Karpas-422 (cell line): Measurements from ENCODE around the gene CCNJL. TPM values are rescaled to one million over a fixed set of nuclear protein-coding genes. Genes with fewer than 3 reads are reported as not detected.
"Not testable (repeated sequence)": the region's sequence is repeated elsewhere in the genome, so short reads cannot be mapped to it uniquely, and the experiment has no call there.

Source experiments
- DNase-seq: peaks from one replicate; pipeline ENCODE4 v3.0.0-alpha.2; 2015
- H2AFZ ChIP-seq: fragments of 200-600 bp; sonication (generic); 2 replicates; pipeline ENCODE4 v1.6.1; 2014; ENCODE audit warnings: antibody characterized with exemption, low read length, mixed read lengths
- H3K27ac ChIP-seq: fragments of 200-600 bp; sonication (generic); 2 replicates; pipeline ENCODE4 v1.5.1; 2014; ENCODE audit warnings: mild to moderate bottlenecking, low read length, moderate library complexity
- H3K27me3 ChIP-seq: fragments of 200-600 bp; sonication (generic); 2 replicates; pipeline ENCODE4 v1.6.1; 2014; ENCODE audit warnings: low read length, mixed read lengths
- H3K36me3 ChIP-seq: fragments of 200-600 bp; sonication (generic); 2 replicates; pipeline ENCODE4 v1.6.1; 2014; ENCODE audit warnings: low read length, mixed read lengths; ENCODE audit not compliant: insufficient read depth
- H3K4me1 ChIP-seq: fragments of 200-600 bp; sonication (generic); 2 replicates; pipeline ENCODE4 v1.6.1; 2014; ENCODE audit warnings: mild to moderate bottlenecking, low read length, mixed read lengths
- H3K4me2 ChIP-seq: fragments of 200-600 bp; sonication (generic); 2 replicates; pipeline ENCODE4 v1.6.1; 2014; ENCODE audit warnings: low read length, low read depth, mild to moderate bottlenecking; ENCODE audit not compliant: poor library complexity, severe bottlenecking
- H3K4me3 ChIP-seq: fragments of 200-600 bp; sonication (generic); 2 replicates; pipeline ENCODE4 v1.5.1; 2014; ENCODE audit warnings: mild to moderate bottlenecking, antibody characterized with exemption, low read length, mixed read lengths
- H3K79me2 ChIP-seq: fragments of 200-600 bp; sonication (generic); 2 replicates; pipeline ENCODE4 v1.6.1; 2014; ENCODE audit warnings: mild to moderate bottlenecking, low read length, mixed read lengths
- H3K9ac ChIP-seq: fragments of 200-600 bp; sonication (generic); 2 replicates; pipeline ENCODE4 v1.6.0; 2014; ENCODE audit warnings: low read length
- H3K9me2 ChIP-seq: fragments of 200-600 bp; sonication (generic), shearing (Covaris generic); replicated peaks from 2 replicates; pipeline ENCODE4 v1.6.0; 2014; ENCODE audit warnings: mild to moderate bottlenecking, low read length, moderate library complexity; ENCODE audit not compliant: insufficient read depth
- H3K9me3 ChIP-seq: fragments of 300-700, 200-600 bp; sonication (generic); 2 replicates; pipeline ENCODE4 v1.6.1; 2014; ENCODE audit warnings: low read length, mixed read lengths
- H4K20me1 ChIP-seq: fragments of 200-600 bp; sonication (generic); 2 replicates; pipeline ENCODE4 v1.6.1; 2014; ENCODE audit warnings: mild to moderate bottlenecking, antibody characterized with exemption, low read length, low read depth; ENCODE audit not compliant: insufficient read depth
- total RNA-seq: library from RNA; depleted of rRNA; stranded (reverse); fragments of >200 nt; shearing (Covaris generic); gene quantifications from 2 replicates; pipeline ENCODE4 v1.2.3, GENCODE V29; 2014; ENCODE audit warnings: low replicate concordance

The CCNJL gene
- total RNA-seq, 1 experiment from 2014 or later: not detected

GRCh38 chr5:160251406-160252155 lies 60.8 kb downstream of the CCNJL start:
- no peak overlapping the region for H3K4me2 ChIP-seq
- H3K79me2 ChIP-seq: no peaks in the 10 kb centered on the region
- no peaks in the 10 kb centered on the region for H3K4me1 ChIP-seq
- H3K36me3 ChIP-seq: no peaks in the 10 kb centered on the region
- H3K9ac ChIP-seq: no peak overlapping the region
- H4K20me1 ChIP-seq: no peaks in the 10 kb centered on the region
- no peaks in the 10 kb centered on the region for H3K9me3 ChIP-seq
- H3K27me3 ChIP-seq: no peaks in the 10 kb centered on the region
- H3K4me3 ChIP-seq: no peak overlapping the region
- H2AFZ ChIP-seq: no peak overlapping the region
- no peak for DNase-seq
- no peak overlapping the region for H3K27ac ChIP-seq
- no peaks in the 10 kb centered on the region for H3K9me2 ChIP-seq

GRCh38 chr5:160250826-160251225 lies 61.5 kb downstream of the CCNJL start:
- no peak overlapping the region for H3K9ac ChIP-seq
- DNase-seq: no peak
- H4K20me1 ChIP-seq: no peaks in the 10 kb centered on the region
- no peaks in the 10 kb centered on the region for H3K9me3 ChIP-seq
- H3K36me3 ChIP-seq: no peaks in the 10 kb centered on the region
- no peak overlapping the region for H3K4me3 ChIP-seq
- H3K4me1 ChIP-seq: no peaks in the 10 kb centered on the region
- H3K27me3 ChIP-seq: no peaks in the 10 kb centered on the region
- no peak overlapping the region for H2AFZ ChIP-seq
- H3K9me2 ChIP-seq: no peaks in the 10 kb centered on the region
- H3K79me2 ChIP-seq: no peaks in the 10 kb centered on the region
- no peak overlapping the region for H3K27ac ChIP-seq
- H3K4me2 ChIP-seq: no peak overlapping the region

GRCh38 chr5:160250226-160250625 lies 62.1 kb downstream of the CCNJL start:
- no peaks in the 10 kb centered on the region for H3K4me1 ChIP-seq
- no peaks in the 10 kb centered on the region for H3K36me3 ChIP-seq
- H4K20me1 ChIP-seq: no peaks in the 10 kb centered on the region
- H3K27ac ChIP-seq: no peak overlapping the region
- H3K4me3 ChIP-seq: no peak overlapping the region
- H3K27me3 ChIP-seq: no peaks in the 10 kb centered on the region
- no peak overlapping the region for H3K4me2 ChIP-seq
- no peak overlapping the region for H2AFZ ChIP-seq
- no peaks in the 10 kb centered on the region for H3K79me2 ChIP-seq
- no peaks in the 10 kb centered on the region for H3K9me2 ChIP-seq
- H3K9me3 ChIP-seq: no peaks in the 10 kb centered on the region
- no peak for DNase-seq
- no peak overlapping the region for H3K9ac ChIP-seq

GRCh38 chr5:160249570-160249969 lies 62.8 kb downstream of the CCNJL start:
- H3K4me1 ChIP-seq, DNase-seq, H3K4me3 ChIP-seq, H3K9me2 ChIP-seq, H3K27ac ChIP-seq, H3K9ac ChIP-seq, H3K9me3 ChIP-seq, H4K20me1 ChIP-seq, H2AFZ ChIP-seq, H3K4me2 ChIP-seq, H3K79me2 ChIP-seq, H3K27me3 ChIP-seq, H3K36me3 ChIP-seq: not testable (repeated sequence)

- Histone ChIP-seq H3K36me3 (no peaks in the 10 kb centered on the region), H3K27ac (no peak overlapping the region), H2AFZ (no peak overlapping the region), H4K20me1 (no peaks in the 10 kb centered on the region), H3K4me1 (no peaks in the 10 kb centered on the region), H3K9me2 (no peaks in the 10 kb centered on the region), H3K9me3 (no peaks in the 10 kb centered on the region), H3K9ac (no peak overlapping the region), H3K4me3 (no peak overlapping the region), H3K4me2 (no peak overlapping the region), H3K79me2 (no peaks in the 10 kb centered on the region), H3K27me3 (no peaks in the 10 kb centered on the region)
- no peak for DNase-seq
These were observed 66.8 kb downstream of the CCNJL start for GRCh38 chr5:160245506-160246086.

- Histone ChIP-seq H3K27ac (no peak overlapping the region), H3K79me2 (no peaks in the 10 kb centered on the region), H3K36me3 (no peaks in the 10 kb centered on the region), H3K9me3 (no peaks in the 10 kb centered on the region), H3K4me3 (no peak overlapping the region), H3K27me3 (no peaks in the 10 kb centered on the region), H4K20me1 (no peaks in the 10 kb centered on the region), H2AFZ (no peak overlapping the region), H3K4me2 (no peak overlapping the region), H3K9me2 (no peaks in the 10 kb centered on the region), H3K9ac (no peak overlapping the region), H3K4me1 (no peaks in the 10 kb centered on the region)
- no peak for DNase-seq
These were observed 70.2 kb downstream of the CCNJL start for GRCh38 chr5:160242145-160242544.

GRCh38 chr5:160240350-160240749 lies 72.0 kb downstream of the CCNJL start:
- H3K9ac ChIP-seq: no peak overlapping the region
- no peak overlapping the region for H3K27ac ChIP-seq
- H3K79me2 ChIP-seq: no peaks in the 10 kb centered on the region
- no peaks in the 10 kb centered on the region for H3K9me3 ChIP-seq
- no peak overlapping the region for H3K4me2 ChIP-seq
- H3K4me3 ChIP-seq: no peak overlapping the region
- no peak overlapping the region for H2AFZ ChIP-seq
- no peaks in the 10 kb centered on the region for H3K9me2 ChIP-seq
- H3K27me3 ChIP-seq: no peaks in the 10 kb centered on the region
- H3K4me1 ChIP-seq: no peaks in the 10 kb centered on the region
- DNase-seq: no peak
- H4K20me1 ChIP-seq: no peaks in the 10 kb centered on the region
- no peaks in the 10 kb centered on the region for H3K36me3 ChIP-seq

GRCh38 chr5:160237571-160238093 lies 74.7 kb downstream of the CCNJL start:
- H3K36me3 ChIP-seq: no peaks in the 10 kb centered on the region
- no peaks in the 10 kb centered on the region for H3K4me1 ChIP-seq
- H3K4me3 ChIP-seq: no peak overlapping the region
- H3K9me2 ChIP-seq: no peaks in the 10 kb centered on the region
- H4K20me1 ChIP-seq: no peaks in the 10 kb centered on the region
- no peak overlapping the region for H3K27ac ChIP-seq
- H3K9ac ChIP-seq: no peak overlapping the region
- no peaks in the 10 kb centered on the region for H3K27me3 ChIP-seq
- no peaks in the 10 kb centered on the region for H3K9me3 ChIP-seq
- no peaks in the 10 kb centered on the region for H3K79me2 ChIP-seq
- no peak overlapping the region for H3K4me2 ChIP-seq
- no peak overlapping the region for H2AFZ ChIP-seq
- no peak for DNase-seq
